IPS-18c (cell line): ENCODE measurements around the gene DPP10.

Experiments
- H3K4me3 ChIP-seq: 2 replicates; pipeline ENCODE4 v1.7.0; 2013; ENCODE audit warnings: low read depth, mild to moderate bottlenecking, low read length, moderate library complexity; ENCODE audit not compliant: insufficient read depth
- H3K9me3 ChIP-seq: one replicate; pipeline ENCODE4 v1.6.1; 2013; ENCODE audit warnings: mild to moderate bottlenecking, low read length, moderate library complexity; ENCODE audit not compliant: control insufficient read depth, insufficient read depth

The DPP10 gene

DNA sequence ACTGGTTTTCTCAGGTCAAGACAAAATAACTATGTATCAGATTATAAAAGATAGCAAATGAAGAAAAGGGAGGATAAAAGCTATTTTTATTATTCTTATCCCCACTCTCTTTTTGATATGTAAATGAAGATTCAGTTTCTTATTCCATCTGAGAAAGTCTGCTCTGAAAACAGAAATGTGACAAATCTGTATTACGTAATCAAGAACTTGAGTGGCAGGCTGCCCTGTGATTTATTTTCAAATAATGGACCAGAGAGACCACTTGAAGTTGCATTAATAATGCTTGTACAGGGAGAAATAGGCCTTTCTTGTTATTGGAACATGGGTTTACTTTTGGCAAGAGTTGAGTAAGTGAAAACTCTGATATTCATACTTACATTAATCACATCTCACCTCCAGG lies 727.4 kb downstream of the DPP10 start:
- Histone ChIP-seq H3K9me3 (no peaks in the 10 kb centered on the region), H3K4me3 (no peak overlapping the region)

DNA sequence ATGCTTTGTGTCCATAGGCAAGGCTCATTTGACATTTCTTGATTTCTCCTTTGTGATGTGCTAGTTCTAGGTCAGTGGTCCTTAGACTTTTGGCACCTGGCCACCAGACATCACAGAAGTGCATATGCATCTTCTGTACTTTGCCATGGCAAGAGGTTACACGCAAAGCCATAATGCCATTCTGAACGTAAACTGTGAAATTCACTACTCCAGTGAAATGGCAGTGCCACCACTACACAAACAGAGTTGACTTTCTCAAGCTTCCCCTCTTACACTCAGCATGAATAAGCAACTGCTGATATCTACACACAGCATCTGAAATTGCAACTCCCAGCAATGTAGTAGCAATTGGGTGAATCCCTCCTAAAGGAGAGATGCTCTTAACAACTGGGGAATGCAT lies 729.3 kb downstream of the DPP10 start:
- no peak overlapping the region for H3K4me3 ChIP-seq
- H3K9me3 ChIP-seq = no peaks in the 10 kb centered on the region

DNA sequence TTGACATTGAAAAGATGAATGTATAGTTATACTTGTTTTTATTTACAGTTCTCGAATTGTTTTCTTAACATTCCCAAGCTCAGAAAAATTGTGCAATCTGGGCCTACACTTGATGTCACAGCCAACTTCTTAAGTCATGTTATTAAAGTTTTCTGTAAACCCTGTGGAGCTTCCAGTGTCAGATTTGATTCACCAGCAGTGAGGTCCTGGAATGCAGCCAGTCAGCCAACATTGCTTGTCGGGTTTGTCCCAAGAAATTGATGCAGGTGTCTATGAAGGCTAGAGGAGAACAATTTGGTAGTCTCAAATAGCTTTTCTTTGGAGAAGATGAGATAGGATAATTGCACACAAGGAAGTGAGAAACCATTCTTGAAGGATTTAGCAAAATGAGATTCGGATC lies 732.2 kb downstream of the DPP10 start:
- Histone ChIP-seq H3K4me3 (no peak overlapping the region), H3K9me3 (no peaks in the 10 kb centered on the region)

DNA sequence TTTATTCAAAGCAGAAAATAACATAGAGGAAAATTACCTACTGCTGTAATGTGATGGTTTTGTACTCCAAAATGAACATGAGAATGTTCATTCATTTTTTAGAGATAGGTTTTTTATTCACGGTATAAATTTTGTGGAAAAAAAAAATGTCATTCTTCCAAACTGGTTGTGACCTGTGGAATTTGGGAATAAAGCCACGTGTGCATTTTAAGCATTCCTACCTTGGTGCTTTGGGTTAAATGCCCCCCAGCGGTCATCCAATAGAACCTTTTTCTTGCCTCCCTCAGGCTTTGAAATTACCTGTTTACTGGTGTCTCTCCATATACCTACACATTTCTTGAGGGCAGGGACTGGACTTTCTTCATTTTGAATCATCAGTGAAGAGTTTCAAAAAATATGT lies 740.7 kb downstream of the DPP10 start:
- no peak overlapping the region for H3K4me3 ChIP-seq
- H3K9me3 ChIP-seq = no peaks in the 10 kb centered on the region

DNA sequence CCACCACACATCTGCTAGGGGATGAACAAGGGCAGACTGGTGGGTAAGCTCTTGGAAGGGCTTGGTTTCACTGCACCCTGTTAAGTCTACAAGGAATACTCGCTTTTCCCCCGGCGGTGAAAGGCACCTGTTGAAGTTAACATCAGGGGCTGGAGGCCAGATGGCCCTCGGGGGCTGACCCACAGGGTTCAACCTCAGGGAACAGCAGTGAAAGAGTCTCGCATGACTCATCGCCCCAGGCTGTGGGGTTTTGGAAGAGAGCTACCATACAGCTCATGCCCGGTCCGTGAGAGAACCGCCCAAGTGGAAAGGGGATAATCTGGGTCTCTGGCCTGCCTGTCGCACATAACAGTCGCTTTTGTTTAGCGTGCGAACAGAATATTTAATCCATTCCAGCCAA lies 748.0 kb downstream of the DPP10 start:
- no peak overlapping the region for H3K4me3 ChIP-seq
- H3K9me3 ChIP-seq = peaks cover 2% of the 10 kb centered on the region

DNA sequence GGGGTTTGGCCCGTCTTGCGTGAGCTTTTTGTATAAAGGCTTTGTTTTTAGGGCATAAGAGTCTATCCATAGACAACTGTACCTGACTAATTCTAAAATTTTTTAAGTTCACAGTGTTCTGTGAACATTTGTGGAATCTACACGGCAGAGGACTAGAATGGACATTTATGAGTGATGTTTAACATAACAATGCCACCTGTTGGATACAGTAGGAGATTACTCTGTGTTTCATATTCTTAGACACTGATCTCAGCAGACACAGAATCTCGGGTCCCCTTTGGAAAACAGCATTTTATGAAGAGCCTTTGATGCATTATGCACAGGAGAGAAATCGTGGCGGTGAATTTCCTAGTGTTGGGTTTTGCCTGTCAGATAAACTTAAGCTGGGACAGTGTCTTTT lies 752.2 kb downstream of the DPP10 start:
- H3K4me3 ChIP-seq = no peak overlapping the region

DNA sequence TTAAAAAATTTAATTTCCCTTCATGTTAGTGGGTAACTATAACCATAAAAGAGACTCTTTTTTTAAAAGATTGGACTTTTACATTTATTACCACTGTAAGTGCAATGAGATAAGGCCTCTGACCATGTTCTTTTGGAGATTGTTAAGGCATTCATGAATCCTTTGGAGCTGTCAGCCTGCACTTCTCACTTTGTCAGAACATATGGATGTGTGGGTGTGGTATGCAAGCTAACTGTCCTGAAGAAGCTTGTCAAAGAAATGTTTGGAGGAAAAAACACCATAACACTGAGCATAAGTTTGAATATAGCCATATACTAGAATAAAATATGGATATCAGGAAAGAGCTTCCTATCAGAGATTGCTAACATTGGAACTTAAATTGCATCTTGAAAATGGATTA lies 754.1 kb downstream of the DPP10 start:
- Histone ChIP-seq H3K9me3 (peaks cover 2% of the 10 kb centered on the region), H3K4me3 (no peak overlapping the region)

More for the DNA sequence above, 752.2 kb downstream of the DPP10 start:
- H3K9me3 ChIP-seq = peaks cover 2% of the 10 kb centered on the region

DNA sequence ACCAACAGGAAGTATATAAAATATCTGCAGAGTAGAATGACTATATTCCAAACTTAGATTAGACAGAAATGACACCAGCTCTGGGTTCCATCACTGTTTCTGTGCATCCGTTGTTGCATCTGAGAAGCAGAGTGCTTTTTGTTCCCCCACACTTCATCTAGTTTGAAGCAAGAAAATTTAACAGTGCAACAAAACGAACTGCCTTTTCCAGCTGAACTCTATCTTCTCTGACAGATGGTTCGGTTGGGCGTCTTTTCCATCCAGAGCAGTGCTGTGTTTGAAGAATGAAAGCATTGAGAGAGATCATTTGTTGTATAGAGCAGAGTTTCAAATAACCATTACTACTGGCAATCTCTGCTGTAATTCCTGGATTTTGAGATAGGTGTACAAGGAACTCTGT lies 757.5 kb downstream of the DPP10 start:
- H3K4me3 ChIP-seq = no peak overlapping the region
- no peaks in the 10 kb centered on the region for H3K9me3 ChIP-seq

DNA sequence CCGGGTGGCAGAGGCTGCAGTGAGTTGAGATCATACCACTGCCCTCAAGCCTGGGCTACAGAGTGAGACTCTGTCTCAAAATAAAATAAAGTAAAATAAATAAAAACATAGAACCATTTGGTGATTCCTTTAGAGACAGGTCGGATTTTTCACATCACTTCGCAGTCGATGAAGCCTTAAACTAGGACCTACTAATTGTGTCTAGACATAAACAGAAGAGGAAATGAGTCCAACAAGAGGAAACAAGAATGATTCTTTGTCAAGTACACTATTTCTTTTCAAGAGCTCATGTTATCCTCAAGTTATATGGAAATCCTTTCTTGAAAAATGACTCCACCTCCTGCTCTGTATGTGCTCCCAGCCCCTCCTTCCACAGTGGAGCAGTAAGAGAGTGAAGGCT lies 758.9 kb downstream of the DPP10 start:
- Histone ChIP-seq H3K9me3 (no peaks in the 10 kb centered on the region), H3K4me3 (no peak overlapping the region)

DNA sequence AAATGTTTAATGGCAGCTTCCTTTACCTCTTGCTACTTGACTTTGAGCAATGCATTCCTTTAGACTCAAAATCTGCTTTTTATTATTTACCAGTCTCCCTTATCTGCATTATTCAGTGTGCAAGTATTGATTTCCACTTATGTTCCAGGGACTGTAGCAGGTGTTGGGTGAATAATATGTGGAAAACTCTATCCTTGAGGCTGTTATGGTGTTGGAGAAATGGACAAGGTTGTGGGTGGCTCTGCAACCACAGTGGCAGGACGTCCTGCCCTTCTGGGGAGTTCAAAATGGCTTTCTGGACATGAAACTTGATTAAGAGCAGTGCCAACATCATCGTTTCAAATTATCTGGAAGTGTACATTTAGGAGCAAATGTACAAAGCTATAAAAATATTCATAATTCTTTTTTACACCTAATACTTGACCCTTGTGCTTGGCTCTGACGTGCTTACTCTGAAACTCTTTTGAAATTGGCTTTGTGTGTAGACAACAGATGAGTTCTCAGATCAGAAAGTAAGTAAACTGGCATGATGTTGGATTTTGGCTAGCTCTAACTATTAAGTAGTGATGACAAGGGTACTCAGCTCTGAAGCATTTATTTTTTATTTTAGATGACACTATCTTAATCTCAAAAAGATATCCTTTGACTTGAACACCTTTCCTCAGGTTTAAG lies 766.2 kb downstream of the DPP10 start:
- no peaks in the 10 kb centered on the region for H3K9me3 ChIP-seq

DNA sequence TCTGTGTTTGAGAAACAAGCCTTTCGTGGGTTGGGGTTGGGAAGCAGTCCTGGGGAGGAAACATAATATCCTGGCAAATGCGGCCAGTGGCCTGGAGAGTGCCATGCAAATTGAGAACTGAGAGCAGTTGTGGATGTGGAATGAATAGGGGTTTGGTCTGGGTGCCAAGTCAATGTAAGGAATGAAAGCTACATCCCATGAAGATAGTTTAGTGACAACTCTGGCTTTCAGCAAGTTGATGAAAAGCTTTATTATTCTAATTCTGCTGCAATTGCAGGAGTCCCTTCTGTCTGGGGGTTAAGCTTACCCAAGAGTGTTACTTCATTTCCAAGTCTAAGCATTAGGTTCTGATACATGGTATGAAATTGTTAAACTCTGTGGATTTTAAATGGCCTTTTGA lies 771.6 kb downstream of the DPP10 start:
- no peak overlapping the region for H3K4me3 ChIP-seq

More for the DNA sequence above, 766.2 kb downstream of the DPP10 start:
- H3K4me3 ChIP-seq = no peak overlapping the region

DNA sequence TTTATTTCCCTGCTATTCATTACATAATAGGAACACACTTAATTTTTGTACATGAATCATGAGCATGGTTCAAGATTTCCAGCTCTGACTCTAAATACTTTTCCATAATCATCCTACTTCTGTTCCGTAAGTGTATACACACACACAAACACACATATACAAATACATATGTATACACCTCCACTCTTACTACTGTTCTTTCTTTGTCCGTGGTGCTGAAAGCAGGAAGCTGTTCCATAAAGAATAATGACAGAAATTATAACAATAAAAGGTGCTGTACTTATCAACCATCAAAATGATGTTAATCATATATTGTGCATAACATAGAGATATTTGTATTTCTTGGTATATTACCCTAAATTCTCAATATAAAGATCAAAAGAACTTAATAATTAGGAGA lies 776.9 kb downstream of the DPP10 start:
- Histone ChIP-seq H3K9me3 (no peaks in the 10 kb centered on the region), H3K4me3 (no peak overlapping the region)

More for the DNA sequence above, 771.6 kb downstream of the DPP10 start:
- H3K9me3 ChIP-seq = no peaks in the 10 kb centered on the region

DNA sequence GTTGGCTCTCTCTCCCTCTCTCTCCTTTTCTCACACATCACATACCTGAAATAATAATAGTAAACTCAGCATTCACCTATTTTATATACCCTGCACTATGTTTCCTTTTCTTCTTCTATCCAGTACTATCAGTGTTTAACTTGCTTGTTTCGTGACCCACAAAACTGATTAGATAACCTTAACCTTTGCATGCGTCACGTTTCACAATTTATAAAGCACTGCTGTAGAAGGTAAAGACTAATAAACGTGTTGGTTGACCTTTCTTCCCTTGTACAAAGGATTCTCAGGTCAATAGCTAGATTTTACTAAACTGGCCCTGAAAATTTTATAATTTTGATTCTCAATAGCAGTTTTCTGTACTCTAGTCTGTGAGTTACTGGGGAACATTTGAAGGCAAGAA lies 791.7 kb downstream of the DPP10 start:
- H3K4me3 ChIP-seq = no peak overlapping the region
- no peaks in the 10 kb centered on the region for H3K9me3 ChIP-seq

DNA sequence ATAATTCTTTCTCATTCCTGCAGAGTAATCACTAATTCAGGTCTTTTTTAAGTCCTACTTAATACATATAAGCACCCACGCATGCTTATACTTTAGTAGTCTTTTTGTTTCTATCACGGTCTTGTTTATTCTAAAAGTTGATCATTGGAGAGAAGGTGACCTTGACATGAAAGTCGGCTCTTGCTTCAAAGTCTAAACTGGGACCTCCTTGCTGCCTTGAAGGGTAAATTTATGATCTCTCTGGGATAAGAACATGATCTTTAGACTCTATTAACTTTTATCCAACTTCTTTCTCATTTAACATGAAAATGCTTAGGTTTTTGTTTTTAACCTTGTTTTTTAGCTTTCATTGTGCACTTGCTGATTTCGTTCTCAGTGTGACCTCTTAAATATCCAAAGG lies 792.3 kb downstream of the DPP10 start:
- Histone ChIP-seq H3K4me3 (no peak overlapping the region), H3K9me3 (no peaks in the 10 kb centered on the region)

DNA sequence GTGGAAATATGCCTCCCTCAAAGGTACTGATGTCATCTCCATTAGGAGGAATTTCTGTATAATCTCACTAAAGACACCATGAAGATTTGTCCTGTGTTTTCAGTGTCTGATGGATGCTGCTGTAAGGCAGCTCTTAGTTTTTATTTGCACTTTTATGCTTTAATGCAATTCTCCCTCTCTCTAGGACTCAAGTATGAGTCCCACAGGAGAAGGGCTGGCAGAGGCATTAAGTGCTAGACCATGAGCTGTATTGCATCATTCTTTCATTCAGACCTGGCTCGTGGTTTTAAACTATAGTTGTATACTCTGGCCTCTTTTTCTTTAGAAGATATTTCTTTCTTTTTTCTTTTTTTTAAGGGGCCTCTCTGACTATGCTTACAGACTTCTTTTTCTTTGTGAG lies 805.6 kb downstream of the DPP10 start:
- no peaks in the 10 kb centered on the region for H3K9me3 ChIP-seq
- H3K4me3 ChIP-seq = no peak overlapping the region

DNA sequence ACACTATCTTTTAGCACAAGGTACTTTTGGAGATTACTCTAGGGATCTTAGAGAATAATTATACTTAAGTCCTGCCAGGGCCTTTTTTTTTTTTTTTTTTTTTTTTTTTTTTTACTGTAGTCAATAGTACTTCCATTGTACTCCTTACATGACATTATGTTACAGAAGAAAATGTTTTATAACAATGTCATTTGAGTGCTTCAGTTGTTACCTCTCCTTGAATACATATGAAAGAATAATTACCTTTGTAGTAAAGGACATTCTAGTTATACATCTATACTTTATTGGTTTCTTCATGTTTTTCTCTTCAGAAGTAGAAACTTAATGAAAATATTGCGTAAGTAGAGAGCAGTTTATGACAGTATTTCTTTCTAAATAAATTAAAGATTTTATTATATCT lies 834.9 kb downstream of the DPP10 start:
- Histone ChIP-seq H3K4me3 (no peak overlapping the region), H3K9me3 (no peaks in the 10 kb centered on the region)

DNA sequence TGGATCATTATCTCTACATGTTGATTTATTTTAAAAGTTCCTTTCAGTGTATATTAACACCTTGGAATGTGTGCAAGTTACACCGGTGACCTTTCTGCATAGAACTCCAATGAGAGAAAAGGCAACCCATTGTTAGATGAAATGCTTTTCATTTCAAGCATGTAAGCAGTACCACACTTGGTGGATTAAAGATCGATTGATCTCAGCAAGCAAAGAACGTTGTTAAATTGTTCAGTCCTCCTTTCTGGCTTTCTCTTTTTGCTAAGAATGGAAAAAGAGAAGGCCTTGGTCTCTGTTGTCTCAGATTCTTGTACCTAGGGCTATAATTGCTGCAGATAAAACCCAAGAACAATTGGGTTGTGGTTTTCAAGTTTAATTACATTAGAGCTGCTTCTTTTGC lies 843.0 kb downstream of the DPP10 start:
- H3K4me3 ChIP-seq = no peak overlapping the region
- H3K9me3 ChIP-seq = no peaks in the 10 kb centered on the region

DNA sequence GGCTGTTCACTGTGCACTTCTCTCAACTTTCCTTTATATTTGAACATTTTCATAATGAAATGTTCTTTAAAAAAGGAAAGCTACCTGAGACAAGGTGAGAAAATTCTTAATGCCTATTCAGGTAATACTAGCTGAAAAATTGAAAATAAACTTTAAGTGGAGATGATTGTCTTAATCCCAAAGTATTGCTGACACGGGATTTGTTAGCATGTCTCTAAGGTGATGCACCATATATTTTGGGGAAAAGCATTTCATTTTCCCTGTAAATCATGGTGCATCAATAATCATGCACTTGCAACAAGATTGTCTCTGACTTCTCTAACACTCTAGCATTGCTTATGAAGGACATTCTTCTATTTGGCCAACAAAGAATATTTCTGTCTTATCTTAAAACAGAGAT lies 848.0 kb downstream of the DPP10 start:
- Histone ChIP-seq H3K4me3 (no peak overlapping the region), H3K9me3 (no peaks in the 10 kb centered on the region)

DNA sequence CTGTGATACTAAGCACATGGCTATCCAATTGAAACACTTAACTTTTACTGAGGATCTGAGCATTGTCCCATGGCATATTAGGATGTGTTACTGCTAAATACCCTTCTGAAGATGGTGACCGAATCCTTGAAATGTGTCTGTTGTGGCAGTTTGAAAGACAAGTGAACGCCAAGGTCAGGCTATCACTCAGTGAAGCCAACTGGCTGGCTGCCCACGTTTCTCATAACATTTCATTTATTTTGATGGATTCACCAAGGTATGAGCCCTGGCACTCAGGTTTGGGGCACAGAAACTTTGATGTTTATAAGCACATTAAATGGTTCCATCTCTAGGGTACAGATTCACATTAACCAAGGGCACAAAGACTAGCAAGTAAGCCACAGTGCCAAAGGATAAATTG lies 850.3 kb downstream of the DPP10 start:
- H3K4me3 ChIP-seq = no peak overlapping the region
- H3K9me3 ChIP-seq = no peaks in the 10 kb centered on the region
